AG04449 (cell line): ENCODE results near the gene STARD7.

Experiments
- CTCF ChIA-PET: fragments of 350-600 bp; formaldehyde crosslinking; extraction: SDS; loops from one replicate; lab custom pipeline; 2021; ENCODE audit warnings: antibody characterized with exemption; lab: Yijun Ruan, JAX
- POLR2A ChIA-PET: fragments of 400-600, 350-600 bp; formaldehyde crosslinking; extraction: SDS; loops from one replicate; lab custom pipeline; 2020; ENCODE audit warnings: antibody characterized with exemption, inconsistent platforms; lab: Yijun Ruan, JAX
- DNase-seq: peaks from one replicate; pipeline ENCODE4 v3.0.0-alpha.2; 2010; ENCODE audit warnings: low read depth, low spot score
- H3K4me3 ChIP-seq: 2 replicates; pipeline ENCODE4 v1.5.1; 2011; ENCODE audit warnings: low read depth, mild to moderate bottlenecking, control low read depth, low read length
- CTCF ChIP-seq: IDR thresholded peaks from one replicate; pipeline ENCODE4 v1.5.1; 2011; ENCODE audit warnings: mild to moderate bottlenecking, moderate library complexity, low read length, control low read depth, inconsistent platforms; ENCODE audit not compliant: insufficient read depth; ENCODE audit errors: missing control alignments

The STARD7 gene

GRCh38 chr2:96138179-96139145 lies 70.2 kb downstream of the STARD7 start, which contains the start of gene ASTL:
Gene ASTL (minus strand): TSS chr2:96138502. CDS start chr2:96138436, 66 bp downstream.
- TF ChIP-seq CTCF = peak; percentile 68
- H3K4me3 ChIP-seq = no peak within 1 kb of the TSS
- ChIA-PET CTCF (interaction anchor here (0.5 to 9.0 kb wide), 37 partner anchors 8 to 396 kb away, joined by 3 to 228 read pairs (median 4); partner anchors contain the start of genes ADRA2B and STARD7), POLR2A (interaction anchor here (0.7 to 0.8 kb wide), 2 partner anchors 36 to 124 kb away, joined by 3 read pairs; no protein-coding TSS in a partner anchor)
- no peak for DNase-seq

GRCh38 chr2:96137321-96138178 lies 71.1 kb downstream of the STARD7 start:
- H3K4me3 ChIP-seq = no peak overlapping the region
- POLR2A ChIA-PET = no interaction called here
- TF ChIP-seq CTCF = no peak

GRCh38 chr2:96136129-96136720 lies 72.4 kb downstream of the STARD7 start:
- ChIA-PET POLR2A (no interaction called here), CTCF (interaction anchor here (0.8 to 9.0 kb wide), 8 partner anchors 13 to 132 kb away, joined by 3 to 228 read pairs (median 28); no protein-coding TSS in a partner anchor)
- no peak for TF ChIP-seq CTCF
- DNase-seq = no peak
- H3K4me3 ChIP-seq = no peak overlapping the region

More at GRCh38 chr2:96137321-96138178, 71.1 kb downstream of the STARD7 start:
- CTCF ChIA-PET = interaction anchor here (0.6 to 9.0 kb wide), 21 partner anchors 12 to 372 kb away, joined by 3 to 228 read pairs (median 5); partner anchors contain the start of gene ADRA2B
- no peak for DNase-seq

- no peak for TF ChIP-seq CTCF
- no peak for DNase-seq
- no peak overlapping the region for H3K4me3 ChIP-seq
- POLR2A ChIA-PET = no interaction called here
- CTCF ChIA-PET = interaction anchor here (1.1 to 9.0 kb wide), 5 partner anchors 19 to 133 kb away, joined by 3 to 228 read pairs (median 51); no protein-coding TSS in a partner anchor
Measured at GRCh38 chr2:96135621-96136020, 73.0 kb downstream of the STARD7 start.

GRCh38 chr2:96135171-96135570 lies 73.5 kb downstream of the STARD7 start:
- POLR2A ChIA-PET = no interaction called here

More at GRCh38 chr2:96135171-96135570, 73.5 kb downstream of the STARD7 start:
- H3K4me3 ChIP-seq = no peak overlapping the region
- CTCF ChIA-PET = interaction anchor here (1.1 to 9.0 kb wide), 4 partner anchors 18 to 127 kb away, joined by 3 to 228 read pairs (median 75); no protein-coding TSS in a partner anchor
- no peak for DNase-seq
- no peak for TF ChIP-seq CTCF
